Astrocyte (in vitro differentiated cells and primary cell): ENCODE results near the gene CTXND1. TPM values are rescaled to one million over a fixed set of nuclear protein-coding genes. Genes with fewer than 3 reads are reported as not detected.

Experiments
- DNase-seq: peaks from one replicate; pipeline ENCODE4 v3.0.0-alpha.2; 2010; ENCODE audit warnings: low read depth
- FAIRE-seq: peaks from 2 replicates; lab custom pipeline; 2011; peaks lifted over from hg19 to GRCh38; lab: Jason Lieb, UNC
- H2AFZ ChIP-seq: 2 replicates; pipeline ENCODE4 v1.6.0; 2012; ENCODE audit warnings: low read depth, low read length, inconsistent platforms
- H3K27ac ChIP-seq: 2 replicates; pipeline ENCODE4 v1.5.1; 2011; ENCODE audit warnings: low read depth, low read length, inconsistent platforms
- H3K27me3 ChIP-seq: 2 replicates; pipeline ENCODE4 v1.6.0; 2011; ENCODE audit warnings: low read length, inconsistent platforms; ENCODE audit not compliant: insufficient read depth
- H3K36me3 ChIP-seq: 2 replicates; pipeline ENCODE4 v1.5.1; 2011; ENCODE audit warnings: low read length, inconsistent platforms; ENCODE audit not compliant: insufficient read depth
- H3K4me1 ChIP-seq: 2 replicates; pipeline ENCODE4 v1.5.1; 2011; ENCODE audit warnings: low read length, inconsistent platforms; ENCODE audit not compliant: insufficient read depth
- H3K4me2 ChIP-seq: 2 replicates; pipeline ENCODE4 v1.6.0; 2012; ENCODE audit warnings: low read length, inconsistent platforms
- H3K4me3 ChIP-seq: 2 replicates; pipeline ENCODE4 v1.5.1; 2011; ENCODE audit warnings: low read depth, mild to moderate bottlenecking, low read length, inconsistent platforms; ENCODE audit not compliant: insufficient read depth
- H3K79me2 ChIP-seq: 2 replicates; pipeline ENCODE4 v1.6.0; 2012; ENCODE audit warnings: mild to moderate bottlenecking, low read length, inconsistent platforms; ENCODE audit not compliant: insufficient read depth
- H3K9ac ChIP-seq: 2 replicates; pipeline ENCODE4 v1.6.0; 2012; ENCODE audit warnings: mild to moderate bottlenecking, low read length, inconsistent platforms
- H3K9me3 ChIP-seq: 2 replicates; pipeline ENCODE4 v1.5.1; 2012; ENCODE audit warnings: low read depth, mild to moderate bottlenecking, low read length, inconsistent platforms; ENCODE audit not compliant: insufficient read depth
- H4K20me1 ChIP-seq: 2 replicates; pipeline ENCODE4 v1.6.0; 2012; ENCODE audit warnings: low read length, inconsistent platforms; ENCODE audit not compliant: insufficient read depth
- H3K27ac Mint-ChIP-seq: one replicate; pipeline ENCODE4 v1.8.0; 2021; ENCODE audit warnings: mild to moderate bottlenecking, mixed read lengths; ENCODE audit not compliant: unreplicated experiment
- H3K27me3 Mint-ChIP-seq: one replicate; pipeline ENCODE4 v1.8.0; 2021; ENCODE audit warnings: low read depth, mixed read lengths; ENCODE audit not compliant: unreplicated experiment
- H3K36me3 Mint-ChIP-seq: one replicate; pipeline ENCODE4 v1.8.0; 2021; ENCODE audit warnings: low read depth, mixed read lengths; ENCODE audit not compliant: unreplicated experiment
- H3K4me1 Mint-ChIP-seq: one replicate; pipeline ENCODE4 v1.8.0; 2021; ENCODE audit warnings: low read depth, mixed read lengths; ENCODE audit not compliant: unreplicated experiment
- H3K4me3 Mint-ChIP-seq: one replicate; pipeline ENCODE4 v1.8.0; 2021; ENCODE audit warnings: mild to moderate bottlenecking, moderate library complexity, mixed read lengths; ENCODE audit not compliant: unreplicated experiment
- H3K9me3 Mint-ChIP-seq: one replicate; pipeline ENCODE4 v1.8.0; 2021; ENCODE audit warnings: mild to moderate bottlenecking, mixed read lengths; ENCODE audit not compliant: unreplicated experiment
- CTCF ChIP-seq: IDR thresholded peaks from 2 replicates; pipeline ENCODE4 v1.5.1; 2011; ENCODE audit warnings: low read depth, mild to moderate bottlenecking, inconsistent platforms, low read length, moderate library complexity; ENCODE audit not compliant: insufficient read depth
- EZH2 ChIP-seq: IDR thresholded peaks from 2 replicates; pipeline ENCODE4 v1.6.1; 2012; ENCODE audit warnings: mild to moderate bottlenecking, low read length, inconsistent platforms; ENCODE audit not compliant: insufficient read depth
- total RNA-seq: library from RNA; stranded (reverse); gene quantifications from 2 replicates; pipeline ENCODE4 v1.2.1, GENCODE V29; 2021

CTXND1 gene
- total RNA-seq, 1 donor from 2014 or later: not detected

- FAIRE-seq (no peak), DNase-seq (no peak)
- H3K36me3 ChIP-seq: no peaks in the 10 kb centered on the region
- Mint-ChIP-seq H3K4me3 (no peak overlapping the region), H3K9me3 (peaks cover 3% of the 10 kb centered on the region), H3K27me3 (peaks cover 2% of the 10 kb centered on the region), H3K27ac (no peak overlapping the region), H3K36me3 (no peaks in the 10 kb centered on the region), H3K4me1 (no peaks in the 10 kb centered on the region)
- H3K9me3 ChIP-seq: no peaks in the 10 kb centered on the region
- no peak overlapping the region for H2AFZ ChIP-seq
- no peaks in the 10 kb centered on the region for H3K4me1 ChIP-seq
- H3K9ac ChIP-seq: no peak overlapping the region
- H3K4me2 ChIP-seq: no peak overlapping the region
- H3K27me3 ChIP-seq: no peaks in the 10 kb centered on the region
- TF ChIP-seq CTCF (no peak), EZH2 (no peak)
- H3K4me3 ChIP-seq: no peak overlapping the region
- no peak overlapping the region for H3K27ac ChIP-seq
- no peaks in the 10 kb centered on the region for H4K20me1 ChIP-seq
- no peaks in the 10 kb centered on the region for H3K79me2 ChIP-seq
Measured at GRCh38 chr15:80208758-80209734, 43.0 kb downstream of the CTXND1 start.

GRCh38 chr15:80207887-80208286 lies 44.1 kb downstream of the CTXND1 start:
- Histone ChIP-seq H3K9me3 (no peaks in the 10 kb centered on the region), H3K27ac (no peak overlapping the region), H3K9ac (no peak overlapping the region), H4K20me1 (no peaks in the 10 kb centered on the region), H3K4me3 (no peak overlapping the region), H3K36me3 (no peaks in the 10 kb centered on the region), H3K79me2 (no peaks in the 10 kb centered on the region), H3K4me1 (no peaks in the 10 kb centered on the region), H3K27me3 (no peaks in the 10 kb centered on the region), H3K4me2 (no peak overlapping the region), H2AFZ (no peak overlapping the region)
- no peak overlapping the region for H3K27ac Mint-ChIP-seq
- TF ChIP-seq CTCF (no peak), EZH2 (no peak)
- FAIRE-seq (no peak), DNase-seq (no peak)
- peaks cover 3% of the 10 kb centered on the region for H3K9me3 Mint-ChIP-seq
- peaks cover 2% of the 10 kb centered on the region for H3K27me3 Mint-ChIP-seq
- no peaks in the 10 kb centered on the region for H3K36me3 Mint-ChIP-seq
- H3K4me1 Mint-ChIP-seq: no peaks in the 10 kb centered on the region
- no peak overlapping the region for H3K4me3 Mint-ChIP-seq

- Mint-ChIP-seq H3K4me1 (no peaks in the 10 kb centered on the region), H3K27ac (no peak overlapping the region), H3K9me3 (no peaks in the 10 kb centered on the region), H3K36me3 (no peaks in the 10 kb centered on the region), H3K4me3 (no peak overlapping the region), H3K27me3 (peaks cover 9% of the 10 kb centered on the region)
- Histone ChIP-seq H3K4me2 (no peak overlapping the region), H3K4me1 (no peaks in the 10 kb centered on the region), H3K4me3 (no peak overlapping the region), H2AFZ (no peak overlapping the region), H3K9ac (no peak overlapping the region), H3K79me2 (no peaks in the 10 kb centered on the region), H4K20me1 (no peaks in the 10 kb centered on the region), H3K9me3 (no peaks in the 10 kb centered on the region), H3K27ac (no peak overlapping the region), H3K27me3 (peaks cover 1% of the 10 kb centered on the region), H3K36me3 (no peaks in the 10 kb centered on the region)
- TF ChIP-seq EZH2: no peak
- TF ChIP-seq CTCF: no peak
- no peak for FAIRE-seq
- DNase-seq: no peak
Measured at GRCh38 chr15:80204231-80204630, 47.8 kb downstream of the CTXND1 start.
